Measurements from ENCODE around the gene GPR107. TPM values are rescaled to one million over a fixed set of nuclear protein-coding genes. Genes with fewer than 3 reads are reported as not detected.

Gene GPR107
- total and polyA plus RNA-seq, 2 donors (not counting 1 experiment from before 2014, with no cell fraction given) = 10.4 to 28.1 TPM

- ATAC-seq (ENCODE audit: low read depth) = peak; percentile 82
- no peak overlapping the region for H2AFZ ChIP-seq (ENCODE audit: insufficient read depth, low read depth, low read length, poor library complexity, severe bottlenecking)
- peaks cover 72 to 81% of the 10 kb centered on the region in 2 donors for H3K4me1 ChIP-seq (ENCODE audit: control insufficient read depth in 2 of 2, insufficient read depth in 2 of 2, low read length in 2 of 2)
- H3K9me3 Mint-ChIP-seq (ENCODE audit: insufficient read depth) = no peaks in the 10 kb centered on the region
- intact Hi-C loops (cut with micrococcal nuclease) = loop anchor here (2.0 to 5.0 kb wide), 3 partner anchors 16 to 36 kb away; no protein-coding TSS in a partner anchor
- H3K4me3 Mint-ChIP-seq = peak overlapping the region; percentile 88
- H3K4me1 Mint-ChIP-seq = peaks cover 86% of the 10 kb centered on the region
- H3K27ac ChIP-seq (ENCODE audit: low read length in 2 of 2) = peak overlapping the region; percentile 87 to 95
- TF ChIP-seq, protein P1, sequence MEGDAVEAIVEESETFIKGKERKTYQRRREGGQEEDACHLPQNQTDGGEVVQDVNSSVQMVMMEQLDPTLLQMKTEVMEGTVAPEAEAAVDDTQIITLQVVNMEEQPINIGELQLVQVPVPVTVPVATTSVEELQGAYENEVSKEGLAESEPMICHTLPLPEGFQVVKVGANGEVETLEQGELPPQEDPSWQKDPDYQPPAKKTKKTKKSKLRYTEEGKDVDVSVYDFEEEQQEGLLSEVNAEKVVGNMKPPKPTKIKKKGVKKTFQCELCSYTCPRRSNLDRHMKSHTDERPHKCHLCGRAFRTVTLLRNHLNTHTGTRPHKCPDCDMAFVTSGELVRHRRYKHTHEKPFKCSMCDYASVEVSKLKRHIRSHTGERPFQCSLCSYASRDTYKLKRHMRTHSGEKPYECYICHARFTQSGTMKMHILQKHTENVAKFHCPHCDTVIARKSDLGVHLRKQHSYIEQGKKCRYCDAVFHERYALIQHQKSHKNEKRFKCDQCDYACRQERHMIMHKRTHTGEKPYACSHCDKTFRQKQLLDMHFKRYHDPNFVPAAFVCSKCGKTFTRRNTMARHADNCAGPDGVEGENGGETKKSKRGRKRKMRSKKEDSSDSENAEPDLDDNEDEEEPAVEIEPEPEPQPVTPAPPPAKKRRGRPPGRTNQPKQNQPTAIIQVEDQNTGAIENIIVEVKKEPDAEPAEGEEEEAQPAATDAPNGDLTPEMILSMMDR (IDR thresholded peaks at IDR 0.05) = no peak
- no peak for TF ChIP-seq EZH2 (IDR thresholded peaks at IDR 0.05; ENCODE audit: borderline replicate concordance, insufficient read depth, low read depth, low read length, poor library complexity, severe bottlenecking)
- H4K20me1 ChIP-seq (ENCODE audit: control insufficient read depth, insufficient read depth, low read length, poor library complexity, severe bottlenecking) = no peaks in the 10 kb centered on the region
- 41% methylated on average over 7 of the region's 7 CpGs for WGBS (ENCODE audit: insufficient coverage)
- H3K4me2 ChIP-seq (replicated peaks; ENCODE audit: low read depth, low read length, poor library complexity, severe bottlenecking) = peak overlapping the region; percentile 72
- ChIA-PET POLR2A (interaction anchor here (0.5 to 3.5 kb wide), 11 partner anchors 9 to 130 kb away, joined by 3 to 20 read pairs (median 10); no protein-coding TSS in a partner anchor), CTCF (interaction anchor here (0.5 to 2.1 kb wide), 12 partner anchors 9 to 184 kb away, joined by 3 to 8 read pairs (median 4); no protein-coding TSS in a partner anchor)
- peak overlapping the region; percentile 98 for H3K27ac Mint-ChIP-seq
- H3K79me2 ChIP-seq (ENCODE audit: control insufficient read depth, insufficient read depth, low read length) = peaks cover 100% of the 10 kb centered on the region
- peak; percentile 85 for DNase-seq
- peak overlapping the region; percentile 46 for H3K9ac ChIP-seq (ENCODE audit: low read length)
- peaks cover 0 to 6% (median 0%) of the 10 kb centered on the region in 3 donors for H3K9me3 ChIP-seq (ENCODE audit: control extremely low read depth in 1 of 3, control insufficient read depth in 2 of 3, insufficient read depth in 1 of 3, low read length in 2 of 3)
- H3K4me3 ChIP-seq (ENCODE audit: control extremely low read depth in 1 of 5, extremely low read depth in 1 of 5, insufficient read depth in 1 of 5, low read depth in 2 of 5, low read length in 4 of 5) = peak overlapping the region in 3 of 5 experiments; percentile 5 to 45 (median 28)
- H3K27me3 Mint-ChIP-seq = no peaks in the 10 kb centered on the region
- H3K27me3 ChIP-seq (replicated peaks in 1 of 4; ENCODE audit: control extremely low read depth in 1 of 4, control insufficient read depth in 3 of 4, insufficient read depth in 4 of 4, low read length in 3 of 4) = no peaks in the 10 kb centered on the region
- peaks cover 0 to 8% of the 10 kb centered on the region in 2 experiments for H3K36me3 ChIP-seq (replicated peaks in 1 of 2; ENCODE audit: control extremely low read depth in 1 of 2, control insufficient read depth in 1 of 2, extremely low read depth in 1 of 2, insufficient read depth in 2 of 2, low read length in 1 of 2)
Measured at GRCh38 chr9:130023144-130023787, 30.4 kb upstream of the GPR107 start.
